ENCODE measurements around the gene ZKSCAN2.
A peak's percentile ranks its signal among the peaks of the same experiment; 100 is the strongest.

Gene ZKSCAN2

GRCh38 chr16:25223964-25224363 lies 33.7 kb downstream of the ZKSCAN2 start:
- no peak for DNase-seq

- no peak for DNase-seq
These were observed 34.7 kb downstream of the ZKSCAN2 start for GRCh38 chr16:25222959-25223358.

GRCh38 chr16:25219070-25219737 lies 38.4 kb downstream of the ZKSCAN2 start:
- no peak for DNase-seq

- no peak for DNase-seq
These were observed 39.7 kb downstream of the ZKSCAN2 start for GRCh38 chr16:25217921-25218320.

GRCh38 chr16:25217112-25217511 lies 40.5 kb downstream of the ZKSCAN2 start:
- no peak for DNase-seq

- DNase-seq: no peak
These were observed 43.8 kb downstream of the ZKSCAN2 start for GRCh38 chr16:25213709-25214397.

- DNase-seq: no peak
These were observed 45.0 kb downstream of the ZKSCAN2 start for GRCh38 chr16:25212636-25213035.

- no peak for DNase-seq
These were observed 46.9 kb downstream of the ZKSCAN2 start for GRCh38 chr16:25210758-25211157.

GRCh38 chr16:25199457-25199856 lies 58.2 kb downstream of the ZKSCAN2 start:
- no peak for DNase-seq

- DNase-seq: no peak
These were observed 59.6 kb downstream of the ZKSCAN2 start for GRCh38 chr16:25198021-25198420.

- no peak for DNase-seq
These were observed 63.3 kb downstream of the ZKSCAN2 start for GRCh38 chr16:25194273-25194878.

GRCh38 chr16:25192096-25192495 lies 65.5 kb downstream of the ZKSCAN2 start:
- DNase-seq: peak; percentile 4

GRCh38 chr16:25189305-25189704 lies 68.3 kb downstream of the ZKSCAN2 start:
- no peak for DNase-seq

GRCh38 chr16:25187491-25187795 lies 70.2 kb downstream of the ZKSCAN2 start:
- DNase-seq: no peak

Measured in DMS 273 treated with DMSO at 0.1 percent for 48 hours (cell line).